Activated CD4-positive, alpha-beta T cell treated with anti-CD3 and anti-CD28 coated beads for 48 hours (primary cell): ENCODE measurements around the gene DYNC2I2.
A peak's percentile ranks its signal among the peaks of the same experiment; 100 is the strongest.
"Not testable (repeated sequence)": the region's sequence is repeated elsewhere in the genome, so short reads cannot be mapped to it uniquely, and the experiment has no call there.

Source experiments
- DNase-seq: peaks from one replicate; pipeline ENCODE4 v3.0.0-alpha.2; 2020

Gene DYNC2I2

GRCh38 chr9:128611600-128612394 is 44.9 kb downstream of the DYNC2I2 start:
- no peak for DNase-seq

DNA sequence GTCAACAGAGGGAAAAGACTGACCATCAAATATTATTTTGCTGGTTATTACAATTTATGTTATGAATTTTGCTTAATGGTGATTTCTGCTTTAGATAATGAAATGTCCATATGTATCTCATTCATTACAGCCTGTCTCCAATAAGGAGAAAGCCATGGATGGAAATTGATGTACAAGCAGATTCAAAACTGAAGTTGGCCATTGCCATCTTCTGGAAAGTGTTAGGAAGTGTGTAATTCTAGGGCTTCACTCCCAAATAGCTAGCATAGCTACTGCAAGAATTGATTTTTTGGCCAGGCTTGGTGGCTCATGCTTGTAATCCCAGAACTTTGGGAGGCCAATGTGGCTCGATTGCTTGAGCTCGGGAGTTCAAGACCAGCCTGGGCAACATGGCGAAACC is 45.8 kb downstream of the DYNC2I2 start:
- no peak for DNase-seq

DNA sequence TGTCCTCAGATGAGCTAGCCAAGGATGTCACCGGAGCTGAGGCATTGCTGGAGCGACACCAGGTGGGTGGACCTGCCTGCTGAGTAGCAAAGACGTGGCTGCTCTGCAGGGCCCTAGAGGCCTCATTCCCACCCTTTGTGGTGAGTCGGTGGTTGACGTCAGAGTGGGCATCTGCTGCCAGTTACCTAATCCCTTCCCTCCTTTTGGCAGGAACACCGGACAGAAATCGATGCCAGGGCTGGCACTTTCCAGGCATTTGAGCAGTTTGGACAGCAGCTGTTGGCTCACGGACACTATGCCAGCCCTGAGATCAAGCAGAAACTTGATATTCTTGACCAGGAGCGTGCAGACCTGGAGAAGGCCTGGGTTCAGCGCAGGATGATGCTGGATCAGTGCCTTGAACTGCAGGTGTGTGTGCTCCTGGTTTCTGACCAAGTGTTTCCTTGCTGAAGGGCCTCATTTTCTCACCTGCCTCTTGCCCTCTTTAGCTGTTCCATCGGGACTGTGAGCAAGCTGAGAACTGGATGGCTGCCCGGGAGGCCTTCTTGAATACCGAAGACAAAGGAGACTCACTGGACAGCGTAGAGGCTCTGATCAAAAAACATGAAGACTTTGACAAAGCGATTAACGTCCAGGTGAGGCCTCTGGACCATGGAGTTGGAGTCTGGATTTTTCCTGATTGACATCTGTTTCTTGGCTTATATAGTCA is 48.9 kb downstream of the DYNC2I2 start:
- DNase-seq = no peak

DNA sequence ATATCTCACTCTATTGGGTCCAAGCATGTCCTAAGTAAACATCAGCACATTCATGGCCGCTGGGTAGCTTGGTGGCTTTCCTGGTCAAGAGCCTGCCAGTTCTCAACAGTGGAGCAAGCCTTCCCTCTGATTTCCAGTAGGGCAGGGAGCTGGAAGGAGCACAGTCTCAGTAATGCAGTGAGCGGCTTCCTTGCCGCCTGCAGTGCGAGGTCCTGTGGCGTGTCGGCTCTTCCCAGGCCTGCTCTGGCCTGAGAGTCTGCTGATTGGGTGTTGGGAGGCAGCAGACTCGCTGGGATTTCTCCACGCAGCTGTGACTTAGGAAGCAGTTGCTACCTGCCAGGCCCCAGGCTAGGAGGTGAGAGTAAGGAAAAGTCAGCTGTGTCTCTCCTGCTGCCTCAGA is 53.0 kb downstream of the DYNC2I2 start:
- DNase-seq = no peak

DNA sequence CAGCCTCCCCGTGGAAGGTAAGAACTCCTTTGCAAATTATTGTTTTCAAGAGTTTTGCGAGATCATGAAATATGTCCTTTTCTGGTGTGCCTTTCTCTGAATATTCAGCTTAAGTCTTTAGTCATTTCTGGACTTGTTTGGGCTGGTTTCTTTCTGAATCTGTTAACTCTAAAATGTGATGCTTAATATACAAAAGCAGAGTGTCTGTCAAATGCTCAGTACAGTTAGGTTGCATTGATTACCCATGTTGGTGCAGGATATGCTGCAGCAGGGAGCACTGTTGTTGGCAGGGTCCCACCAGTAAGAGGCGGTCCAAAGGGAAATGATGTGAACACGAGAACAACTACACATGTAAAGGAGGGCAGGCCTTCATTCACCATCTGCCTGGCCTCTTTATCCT is 56.5 kb downstream of the DYNC2I2 start:
- no peak for DNase-seq

- DNase-seq = no peak
Measured at GRCh38 chr9:128595471-128595870, 61.2 kb downstream of the DYNC2I2 start.

GRCh38 chr9:128593856-128594255 is 62.8 kb downstream of the DYNC2I2 start:
- no peak for DNase-seq

- DNase-seq = no peak
Measured at GRCh38 chr9:128593039-128593438, 63.6 kb downstream of the DYNC2I2 start.

DNA sequence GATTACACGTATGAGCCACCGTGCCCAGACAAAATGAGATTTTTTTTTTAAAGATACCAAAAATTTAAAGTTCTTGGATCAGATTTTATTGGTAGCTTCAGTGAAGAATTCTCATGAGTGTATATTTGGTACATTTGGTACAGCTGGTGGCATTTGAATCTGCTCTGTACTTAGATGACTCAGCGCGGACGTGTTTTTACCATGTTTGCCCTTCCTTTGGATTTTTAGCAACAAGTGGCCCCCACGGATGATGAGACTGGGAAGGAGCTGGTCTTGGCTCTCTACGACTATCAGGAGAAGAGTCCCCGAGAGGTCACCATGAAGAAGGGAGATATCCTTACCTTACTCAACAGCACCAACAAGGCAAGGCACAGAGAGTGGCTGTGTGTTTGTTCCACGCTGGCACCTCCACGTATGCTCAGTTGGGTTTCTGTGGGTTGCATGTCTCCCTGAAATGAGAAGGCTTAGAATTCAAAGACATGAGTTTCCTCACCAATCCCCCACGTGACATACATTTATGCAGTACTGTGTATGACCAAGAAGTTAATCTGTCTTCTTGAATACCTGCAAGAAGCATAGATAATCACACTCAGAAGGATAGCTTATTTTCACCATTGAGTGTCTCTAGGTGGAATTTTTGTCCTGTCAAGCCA is 67.9 kb downstream of the DYNC2I2 start:
- no peak for DNase-seq

GRCh38 chr9:128587453-128587852 is 69.2 kb downstream of the DYNC2I2 start:
- DNase-seq = peak; percentile 71

DNA sequence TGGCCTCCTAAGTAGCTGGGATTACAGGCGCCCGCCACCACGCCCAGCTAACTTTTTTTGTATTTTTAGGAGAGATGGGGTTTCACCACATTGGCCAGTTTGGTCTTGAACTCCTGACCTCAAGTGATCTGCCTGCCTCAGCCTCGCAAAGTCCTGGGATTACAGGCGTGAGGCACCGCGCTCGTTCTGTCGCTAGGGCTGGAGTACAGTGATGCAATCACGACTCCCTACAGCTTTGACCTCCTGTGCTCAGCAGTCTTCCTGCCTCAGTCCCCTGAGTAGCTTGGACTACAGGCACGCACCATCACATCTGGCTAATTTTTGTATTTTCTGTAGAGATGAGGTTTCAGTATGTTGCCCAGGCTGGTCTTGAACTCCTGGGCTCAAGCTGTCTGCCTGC is 69.7 kb downstream of the DYNC2I2 start:
- not testable (repeated sequence) for DNase-seq

GRCh38 chr9:128585155-128585554 is 71.5 kb downstream of the DYNC2I2 start:
- DNase-seq = not testable (repeated sequence)
